Left lung (tissue), 10 donors: ENCODE data around the gene ARHGEF28. TPM values are rescaled to one million over a fixed set of nuclear protein-coding genes. Genes with fewer than 3 reads are reported as not detected.

ENCODE experiments used
- ATAC-seq: fragments of 200-7000 bp; cut with Tn5 transposase; one replicate; pipeline ENCODE4 v1.9.1; 2020; ENCODE audit warnings: moderate library complexity
- DNase-seq, 4 donors: peaks; one replicate each; pipeline ENCODE4 v3.0.0-alpha.2; 2013 to 2020
- H3K27ac ChIP-seq, 2 donors: fragments of 200-600 bp; sonication (generic) in 1 of 2; one replicate each; pipeline versions ENCODE4 v1.5.0 to v1.8.0; 2020 to 2021
- H3K27me3 ChIP-seq, 2 donors: fragments of 200-600 bp; sonication (generic) in 1 of 2; one replicate each; pipeline versions ENCODE4 v1.5.0 to v1.8.0; 2020 to 2021
- H3K36me3 ChIP-seq, 2 donors: fragments of 200-600 bp; sonication (generic) in 1 of 2; one replicate each; pipeline versions ENCODE4 v1.5.0 to v1.8.0; 2020 to 2021
- H3K4me1 ChIP-seq, 2 donors: fragments of 200-600 bp; one replicate each; pipeline ENCODE4 v1.8.0; 2021
- H3K4me3 ChIP-seq, 2 donors: fragments of 200-600 bp; sonication (generic) in 1 of 2; one replicate each; pipeline versions ENCODE4 v1.5.0 to v1.8.0; 2020 to 2021; ENCODE audit warnings: mild to moderate bottlenecking in 1 of 2
- H3K9me3 ChIP-seq, 2 donors: fragments of 200-600 bp; sonication (generic) in 1 of 2; one replicate each; pipeline versions ENCODE4 v1.5.0 to v1.8.0; 2020 to 2021
- CTCF ChIP-seq, 2 donors: fragments of 200-600 bp; sonication (generic) in 1 of 2; IDR thresholded peaks; one replicate each; pipeline versions ENCODE4 v1.5.0 to v1.8.0; 2021; ENCODE audit warnings: antibody characterized with exemption in 2 of 2
- intact Hi-C, 2 donors: fragments of 100-400 bp; cut with DNase I; formaldehyde crosslinking; loops; one replicate each; pipeline versions ENCODE4 v1.11.2 to v1.14.2; 2022
- polyA plus RNA-seq, 6 donors: library from polyadenylated mRNA; unstranded; fragments of 120-200 nt; gene quantifications; one replicate each; pipeline ENCODE4 v1.2.1, GENCODE V29; 2013; ENCODE audit not compliant: insufficient read length in 6 of 6
- total RNA-seq, 2 donors: library from RNA; stranded (reverse); fragmentation: NEBNext Ultra II Directional; extraction: Animal tissue kit (Norgen Biotek cat#: 25700); gene quantifications; one replicate each; pipeline ENCODE4 v1.2.1, GENCODE V29; 2021
- donor health status: DM: no; HTN: yes; CAD: no.
- donor health status: DM: no; HTN: no; CAD: no.

The ARHGEF28 gene
- total and polyA plus RNA-seq, 8 donors: 8.4 to 16.4 (median 10.3) TPM

GRCh38 chr5:73975845-73976244, 349.8 kb downstream of the ARHGEF28 start:
- Histone ChIP-seq H3K4me1 (no peaks in the 10 kb centered on the region), H3K27ac (no peak overlapping the region), H3K27me3 (no peaks in the 10 kb centered on the region), H3K9me3 (no peaks in the 10 kb centered on the region), H3K36me3 (no peaks in the 10 kb centered on the region), H3K4me3 (no peak overlapping the region)
- intact Hi-C loops: no loop called here
- DNase-seq (no peak), ATAC-seq (no peak)
- TF ChIP-seq CTCF (IDR thresholded peaks at IDR 0.05): no peak

- no peak overlapping the region for H3K27ac ChIP-seq
- no peak overlapping the region for H3K4me3 ChIP-seq
- TF ChIP-seq CTCF (IDR thresholded peaks at IDR 0.05): no peak
- no peaks in the 10 kb centered on the region for H3K4me1 ChIP-seq
- DNase-seq (no peak), ATAC-seq (no peak)
- no peaks in the 10 kb centered on the region for H3K9me3 ChIP-seq
- no peaks in the 10 kb centered on the region for H3K36me3 ChIP-seq
- intact Hi-C loops: no loop called here
- no peaks in the 10 kb centered on the region for H3K27me3 ChIP-seq
Measured at GRCh38 chr5:73977146-73977545, 351.1 kb downstream of the ARHGEF28 start.

GRCh38 chr5:73979321-73979720, 353.3 kb downstream of the ARHGEF28 start:
- H3K36me3 ChIP-seq: no peaks in the 10 kb centered on the region
- no peak for TF ChIP-seq CTCF (IDR thresholded peaks at IDR 0.05)
- H3K27me3 ChIP-seq: no peaks in the 10 kb centered on the region
- ATAC-seq (no peak), DNase-seq (no peak)
- H3K27ac ChIP-seq: no peak overlapping the region
- intact Hi-C loops: no loop called here
- H3K4me3 ChIP-seq: no peak overlapping the region
- no peaks in the 10 kb centered on the region for H3K9me3 ChIP-seq
- no peaks in the 10 kb centered on the region for H3K4me1 ChIP-seq

GRCh38 chr5:73981704-73982103, 355.7 kb downstream of the ARHGEF28 start:
- Histone ChIP-seq H3K4me3 (no peak overlapping the region), H3K4me1 (no peaks in the 10 kb centered on the region), H3K36me3 (no peaks in the 10 kb centered on the region), H3K9me3 (no peaks in the 10 kb centered on the region), H3K27me3 (no peaks in the 10 kb centered on the region), H3K27ac (no peak overlapping the region)
- DNase-seq (no peak), ATAC-seq (no peak)
- TF ChIP-seq CTCF (IDR thresholded peaks at IDR 0.05): no peak
- intact Hi-C loops: no loop called here

- DNase-seq: no peak
- H3K27me3 ChIP-seq: no peaks in the 10 kb centered on the region
- no peaks in the 10 kb centered on the region for H3K36me3 ChIP-seq
- TF ChIP-seq CTCF (IDR thresholded peaks at IDR 0.05): no peak
- no peaks in the 10 kb centered on the region for H3K4me1 ChIP-seq
- H3K4me3 ChIP-seq: no peak overlapping the region
- H3K27ac ChIP-seq: no peak overlapping the region
- no peak for ATAC-seq
- H3K9me3 ChIP-seq: no peaks in the 10 kb centered on the region
- intact Hi-C loops: no loop called here
Measured at GRCh38 chr5:73983644-73984043, 357.6 kb downstream of the ARHGEF28 start.
